GM21825 (cell line): ENCODE results near the gene COL24A1.
A peak's percentile ranks its signal among the peaks of the same experiment; 100 is the strongest.
"Not testable (repeated sequence)": the region's sequence is repeated elsewhere in the genome, so short reads cannot be mapped to it uniquely, and the experiment has no call there.

Experiments
- ATAC-seq: cut with Tn5 transposase; IDR thresholded peaks from one replicate; pipeline ENCODE4 v1.9.1; 2021; ENCODE audit warnings: mild to moderate bottlenecking, moderate library complexity; ENCODE audit not compliant: unreplicated experiment

Gene COL24A1

DNA sequence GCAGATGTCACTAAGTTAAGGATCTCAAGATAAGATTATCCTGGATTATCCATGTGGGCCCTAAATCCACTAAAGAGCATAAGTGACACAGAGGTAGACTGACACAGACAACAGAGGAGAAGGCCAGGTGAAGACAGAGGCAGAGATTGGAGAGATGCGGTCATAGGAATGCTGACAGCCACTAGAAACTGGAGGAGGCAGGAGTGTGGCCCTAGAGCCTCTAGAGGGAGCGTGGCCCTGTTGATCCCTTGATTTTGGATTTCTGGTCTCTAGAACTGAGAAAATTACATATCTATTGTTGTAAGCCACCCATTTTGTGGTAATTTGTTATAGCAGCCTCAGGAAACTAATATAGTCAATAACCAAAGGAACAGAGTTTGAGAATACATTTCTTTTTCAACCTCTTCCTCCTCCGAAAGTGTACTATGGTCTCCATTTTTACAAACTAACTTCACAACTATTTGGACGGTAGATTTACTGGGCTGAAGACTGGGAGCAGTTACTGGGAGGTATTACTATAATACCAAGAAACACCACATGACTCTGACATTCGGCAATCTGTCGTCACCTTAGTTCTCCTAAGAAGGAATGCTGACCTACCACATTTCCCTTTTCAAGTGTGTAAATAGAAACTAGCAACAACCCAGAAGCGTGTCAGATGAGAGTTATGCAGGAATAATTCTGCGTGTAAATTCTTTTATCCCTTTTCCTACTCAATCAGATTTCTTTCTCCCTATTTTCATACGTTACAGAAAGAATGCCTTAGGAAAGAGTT, 332.3 kb downstream of the COL24A1 start:
- no peak for ATAC-seq

DNA sequence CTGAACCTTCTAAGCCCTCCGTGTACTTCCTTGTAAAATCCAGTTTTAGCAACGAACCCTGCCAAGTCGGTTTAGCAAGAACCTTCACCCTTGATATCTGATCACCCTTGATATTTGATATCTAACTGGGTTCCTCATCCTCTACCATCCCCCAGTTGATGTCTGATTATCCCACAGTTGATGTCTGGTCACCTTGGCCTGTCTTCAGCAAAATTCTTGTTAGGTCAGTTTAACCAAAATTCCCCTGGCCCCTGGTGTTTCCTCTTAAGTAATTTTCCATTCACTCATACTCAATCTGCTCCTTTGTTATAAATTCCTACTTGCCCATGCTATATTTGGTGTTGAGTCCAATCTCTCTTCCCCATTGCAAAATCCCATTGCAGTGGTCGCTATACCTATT, 333.9 kb downstream of the COL24A1 start:
- ATAC-seq = no peak

DNA sequence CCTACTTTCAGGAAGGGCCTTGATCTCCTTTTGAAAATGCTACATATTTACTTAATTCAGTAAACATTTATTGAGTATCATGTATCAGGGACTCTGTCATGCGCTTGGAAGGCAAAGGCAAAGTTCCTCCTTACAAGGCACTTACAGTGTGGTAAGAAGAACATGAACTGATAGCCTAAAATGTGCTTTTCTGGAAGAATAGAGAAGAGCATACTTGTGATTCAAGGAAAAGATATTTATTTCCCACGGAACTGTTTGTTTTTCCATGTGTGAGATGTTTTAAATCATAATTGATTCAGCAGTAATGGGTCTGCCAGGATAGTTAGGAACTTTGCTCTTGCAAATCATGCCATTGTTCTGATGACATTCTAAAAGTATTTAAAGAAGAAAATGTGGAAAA, 338.2 kb downstream of the COL24A1 start:
- no peak for ATAC-seq

DNA sequence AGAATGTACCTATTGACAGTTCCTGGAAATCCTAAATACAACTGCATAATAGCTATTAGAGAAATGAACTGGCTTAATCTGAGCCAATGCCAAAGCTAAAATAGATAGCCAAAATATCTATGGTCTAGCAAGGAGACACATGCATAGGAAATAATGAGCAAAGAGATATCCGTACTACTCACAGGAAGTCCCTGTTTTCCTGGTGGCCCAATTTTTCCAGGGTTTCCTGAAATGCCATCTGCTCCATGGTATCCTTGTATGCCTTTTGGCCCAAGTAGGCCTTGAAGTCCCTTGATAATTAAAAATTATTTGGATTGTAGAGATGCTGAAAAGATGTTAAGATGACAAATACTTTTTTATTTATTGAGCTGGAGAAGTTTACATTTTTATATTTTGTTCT, 340.0 kb downstream of the COL24A1 start:
- no peak for ATAC-seq

DNA sequence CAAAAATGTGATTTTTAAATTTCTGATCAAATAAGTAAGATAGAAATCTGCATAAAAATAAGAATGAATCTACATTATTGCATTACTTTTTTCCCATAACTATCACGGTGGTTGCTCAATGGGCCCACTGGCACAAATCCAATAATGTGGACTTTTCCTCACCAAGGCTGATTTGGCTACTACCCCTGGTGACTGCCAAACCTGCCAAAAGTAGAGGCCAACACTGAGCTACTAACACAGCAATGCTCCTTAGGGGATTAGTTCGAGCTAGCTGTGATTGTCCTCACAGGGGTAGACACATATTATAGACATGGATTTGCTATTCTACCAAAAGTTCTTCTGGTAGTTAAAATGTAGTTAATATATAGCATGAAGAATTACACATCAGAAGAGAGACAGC, 340.7 kb downstream of the COL24A1 start:
- no peak for ATAC-seq

DNA sequence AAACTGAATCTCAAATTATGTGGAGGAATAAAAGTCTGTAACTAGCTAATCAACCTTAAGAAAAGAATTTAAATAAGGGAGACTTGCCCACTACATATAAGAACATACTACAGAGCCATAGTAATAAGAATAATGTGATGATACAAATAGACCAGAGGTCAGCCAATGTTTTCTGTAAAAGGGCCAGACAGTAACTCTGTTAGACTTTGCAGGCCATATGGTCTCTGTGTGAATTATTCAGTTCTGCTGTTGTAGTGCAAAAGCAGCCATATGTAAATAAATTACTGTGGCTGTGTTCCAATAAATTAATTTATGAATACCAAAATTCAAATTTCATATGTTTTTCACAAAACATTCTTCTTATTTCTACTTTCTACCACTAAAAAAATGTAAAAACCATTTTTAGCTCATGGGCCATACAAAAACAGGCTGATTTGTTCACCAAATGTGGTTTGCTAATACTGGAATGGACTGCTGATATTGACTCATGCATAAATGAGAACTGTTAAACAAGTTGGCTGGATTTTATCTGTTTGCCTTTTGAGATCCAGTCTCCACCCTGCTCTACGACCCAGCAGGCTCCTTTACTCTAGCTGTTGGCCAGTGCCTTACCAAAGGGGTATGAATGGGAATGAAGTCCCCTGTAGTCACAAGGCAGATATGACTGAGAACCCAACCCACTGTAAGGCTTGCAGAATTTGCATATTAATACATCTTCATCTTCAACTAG, 350.2 kb downstream of the COL24A1 start:
- no peak for ATAC-seq

DNA sequence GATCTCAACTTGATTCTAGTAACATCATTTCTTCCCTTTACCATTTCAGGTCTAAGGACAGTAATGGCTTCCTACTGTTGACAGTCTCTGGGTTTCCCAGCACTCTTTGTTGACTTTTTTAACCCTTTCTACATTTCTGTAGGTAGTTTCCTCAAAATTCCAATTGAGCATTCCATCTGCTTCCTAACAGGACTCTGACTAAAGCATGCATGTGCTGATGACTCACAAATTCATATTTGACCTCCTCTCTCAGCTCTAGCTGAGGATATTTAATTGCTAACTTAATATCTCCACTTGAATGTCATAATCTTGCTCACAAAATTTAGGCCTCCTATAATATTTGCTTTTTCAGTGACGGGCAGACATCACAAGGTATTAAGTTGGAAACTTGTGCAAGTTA, 355.1 kb downstream of the COL24A1 start:
- ATAC-seq = no peak

DNA sequence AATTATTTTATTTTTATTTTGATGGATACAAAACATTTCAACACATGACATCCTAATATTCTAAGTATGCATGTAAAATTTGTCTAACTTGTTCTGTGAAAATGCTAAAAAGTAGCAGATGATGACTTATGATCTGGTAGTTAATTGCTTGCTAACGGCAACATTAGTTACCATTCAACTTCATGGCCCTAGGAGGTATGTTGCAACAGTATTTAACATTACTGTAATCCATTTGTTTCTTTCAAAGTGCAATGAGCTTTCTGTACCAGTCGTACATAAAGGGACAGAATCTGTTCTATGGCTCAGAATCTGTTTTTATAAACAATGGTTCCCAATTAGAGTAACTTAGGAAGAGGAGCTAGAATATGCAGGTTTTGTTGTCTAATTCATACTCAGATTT, 356.8 kb downstream of the COL24A1 start:
- no peak for ATAC-seq

DNA sequence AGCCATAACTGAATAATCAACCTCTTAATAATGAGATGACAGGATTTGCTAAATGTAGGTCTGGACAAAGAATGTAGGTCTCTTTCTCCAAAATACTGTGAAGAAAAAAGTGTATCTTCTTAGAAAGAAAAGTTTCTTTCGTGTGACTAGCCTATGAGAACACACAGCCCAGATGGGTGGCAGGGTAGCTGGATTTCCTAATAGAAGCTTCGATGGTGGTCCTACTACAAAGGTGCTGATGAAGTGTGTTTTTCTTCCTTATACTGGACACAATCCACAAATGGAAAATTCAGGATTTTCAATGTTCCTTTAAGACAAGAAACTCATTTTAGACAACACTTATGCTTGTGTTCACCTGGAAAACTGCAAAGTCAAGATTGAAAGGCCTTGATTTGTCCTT, 358.2 kb downstream of the COL24A1 start:
- ATAC-seq = no peak

DNA sequence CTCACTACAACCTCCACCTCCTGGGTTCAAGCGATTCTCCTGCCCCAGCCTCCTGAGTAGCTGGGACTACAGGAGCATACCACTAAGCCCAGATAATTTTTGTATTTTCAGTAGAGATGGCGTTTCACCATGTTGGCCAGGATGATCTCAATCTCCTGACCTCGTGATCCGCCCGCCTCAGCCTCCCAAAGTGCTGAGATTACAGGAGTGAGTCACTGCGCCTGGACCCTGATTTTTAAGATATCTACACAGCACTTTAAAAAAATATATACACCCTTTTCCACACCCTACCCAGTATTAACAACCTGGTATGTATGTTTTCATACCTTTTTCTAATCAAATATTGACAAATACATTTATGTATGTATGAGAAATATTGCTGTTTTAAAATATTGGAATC, 379.6 kb downstream of the COL24A1 start:
- ATAC-seq = not testable (repeated sequence)

DNA sequence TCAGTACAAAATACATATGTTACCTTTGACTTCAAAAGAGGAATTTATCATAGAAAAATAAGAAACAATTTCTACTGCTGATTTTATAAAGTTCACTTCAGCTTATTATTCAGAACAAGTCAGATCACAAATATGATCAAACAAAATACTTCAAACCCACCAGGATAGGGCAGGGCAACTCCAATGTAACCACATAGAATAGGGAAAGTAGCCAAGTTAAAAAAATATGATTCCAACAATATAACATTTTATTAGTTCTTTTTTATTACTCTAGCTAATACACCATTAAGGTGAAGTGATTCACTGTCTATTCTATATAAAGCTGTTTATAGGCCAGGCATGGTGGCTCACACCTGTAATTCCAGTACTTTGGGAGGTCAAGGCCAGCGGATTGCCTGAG, 393.8 kb downstream of the COL24A1 start:
- ATAC-seq = no peak

DNA sequence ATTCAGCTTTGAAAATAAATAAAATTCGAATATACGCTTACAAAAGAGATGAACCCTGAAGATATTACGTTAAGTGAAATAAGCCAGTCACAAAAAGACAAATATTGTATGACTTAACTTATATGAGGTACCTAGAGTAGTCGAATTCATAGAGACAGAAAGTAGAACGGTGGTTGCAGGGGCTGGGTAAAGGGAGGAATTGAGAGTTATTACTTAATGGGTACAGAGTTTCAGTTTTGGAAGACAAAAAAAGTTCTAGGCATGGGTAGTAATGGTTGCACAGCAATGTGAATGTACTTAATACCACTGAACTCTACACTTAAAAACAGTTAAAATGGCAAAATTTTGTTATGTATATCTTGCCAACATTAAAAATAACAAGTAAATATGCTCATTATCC, 399.7 kb downstream of the COL24A1 start:
- ATAC-seq = no peak

DNA sequence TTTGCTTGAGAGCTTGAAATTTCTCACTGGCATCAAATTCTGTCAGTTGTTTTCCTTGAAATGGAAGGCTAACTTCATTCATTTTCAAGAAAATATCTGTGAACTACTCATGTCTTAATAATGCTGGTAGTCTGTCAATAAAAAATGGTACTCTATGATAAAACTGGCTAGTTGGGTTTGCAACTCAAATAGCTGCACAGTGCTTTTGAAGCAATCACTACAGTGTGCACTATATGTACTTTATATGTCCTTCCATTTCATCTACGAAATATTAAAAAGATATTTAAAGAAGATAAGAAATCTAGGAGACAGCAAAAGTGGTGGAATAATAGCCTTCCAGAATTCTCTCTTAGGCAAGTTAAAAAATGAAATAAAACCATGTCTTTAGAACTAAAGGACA, 408.5 kb downstream of the COL24A1 start:
- no peak for ATAC-seq

DNA sequence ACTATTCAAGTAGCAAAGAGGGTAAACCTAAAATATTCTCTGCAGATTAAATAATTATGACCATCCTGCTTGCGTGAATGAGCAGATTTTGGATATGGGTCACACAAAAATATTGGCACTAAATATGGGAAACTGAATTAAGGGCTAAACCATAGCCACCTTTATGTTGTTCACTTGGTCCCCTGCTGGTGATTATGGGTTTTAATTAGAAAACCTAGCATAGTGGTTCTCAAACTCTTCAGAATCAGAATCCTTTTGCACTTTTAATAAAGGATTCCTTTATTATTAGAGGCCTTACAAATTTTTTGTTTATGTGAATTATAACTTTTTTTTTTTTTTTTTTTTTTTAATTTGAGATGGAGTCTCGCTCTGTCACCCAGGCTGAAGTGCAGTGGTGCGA, 409.8 kb downstream of the COL24A1 start:
- ATAC-seq = no peak

DNA sequence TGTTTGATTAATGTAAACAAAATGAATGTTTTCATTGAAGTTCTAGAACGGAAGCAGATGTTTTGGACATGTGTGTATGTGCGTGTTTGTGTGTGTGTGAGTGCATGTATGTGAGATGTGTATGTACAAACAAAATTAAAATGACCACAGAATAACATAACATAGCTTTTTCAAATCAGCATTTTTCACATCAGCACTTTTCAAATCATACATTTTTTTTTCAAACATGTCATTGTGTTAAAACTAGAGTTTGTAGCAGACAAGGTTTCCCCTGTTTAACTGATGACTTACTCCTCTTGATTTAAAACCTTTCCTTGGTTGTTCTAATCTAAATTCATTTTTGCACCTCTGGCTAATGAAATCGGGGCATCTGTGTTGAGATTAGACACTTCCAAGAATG, 412.8 kb downstream of the COL24A1 start:
- no peak for ATAC-seq

DNA sequence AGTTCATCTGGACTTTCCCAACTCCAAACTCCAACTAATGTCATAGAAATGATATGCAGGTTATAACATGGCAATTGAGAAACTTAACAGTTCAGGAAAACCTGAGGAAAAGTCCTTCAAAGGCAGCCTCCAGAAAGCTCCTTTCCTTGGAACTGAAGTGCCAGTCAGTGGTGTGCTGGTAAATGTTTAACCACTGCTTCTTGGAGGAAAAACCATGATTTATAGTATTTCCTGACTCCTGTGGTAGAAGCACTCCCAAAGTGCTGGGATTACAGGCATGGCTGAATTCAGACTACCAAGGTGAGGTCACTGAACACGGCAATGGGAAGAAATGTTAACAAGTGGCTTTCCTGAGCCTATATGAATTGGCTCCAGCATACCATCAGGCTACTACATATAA, 421.6 kb downstream of the COL24A1 start:
- ATAC-seq = no peak

DNA sequence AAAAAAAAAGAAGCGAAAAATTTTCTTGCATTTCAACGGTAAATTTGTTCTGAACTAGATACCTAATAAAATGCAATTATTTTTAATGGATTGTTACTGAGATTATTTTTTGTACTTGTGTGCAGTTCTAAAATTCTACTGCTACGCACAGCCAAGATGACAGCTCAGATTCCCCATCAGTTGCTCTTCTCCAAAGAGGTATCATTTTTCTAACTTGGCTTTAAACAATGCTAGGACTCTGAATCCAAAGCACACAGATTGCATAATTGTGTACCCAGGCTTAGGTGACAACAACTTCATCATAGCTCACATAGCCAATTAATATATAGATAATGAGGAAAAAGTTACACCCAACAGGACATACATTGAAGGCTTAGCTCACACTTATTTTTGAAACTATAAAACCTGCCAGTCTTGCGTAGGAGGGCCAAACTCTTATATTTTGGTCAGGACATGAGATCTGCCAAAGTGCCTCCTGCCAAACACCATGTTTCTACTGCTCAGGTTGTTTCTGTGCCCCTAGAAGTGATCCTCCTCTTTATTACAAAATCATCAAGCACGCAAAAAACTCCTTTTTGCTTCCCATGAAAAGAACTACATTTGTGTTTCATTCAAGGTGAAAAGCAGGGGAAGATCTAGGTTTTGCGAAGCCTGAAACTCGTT, 437.8 kb downstream of the COL24A1 start:
- no peak for ATAC-seq

DNA sequence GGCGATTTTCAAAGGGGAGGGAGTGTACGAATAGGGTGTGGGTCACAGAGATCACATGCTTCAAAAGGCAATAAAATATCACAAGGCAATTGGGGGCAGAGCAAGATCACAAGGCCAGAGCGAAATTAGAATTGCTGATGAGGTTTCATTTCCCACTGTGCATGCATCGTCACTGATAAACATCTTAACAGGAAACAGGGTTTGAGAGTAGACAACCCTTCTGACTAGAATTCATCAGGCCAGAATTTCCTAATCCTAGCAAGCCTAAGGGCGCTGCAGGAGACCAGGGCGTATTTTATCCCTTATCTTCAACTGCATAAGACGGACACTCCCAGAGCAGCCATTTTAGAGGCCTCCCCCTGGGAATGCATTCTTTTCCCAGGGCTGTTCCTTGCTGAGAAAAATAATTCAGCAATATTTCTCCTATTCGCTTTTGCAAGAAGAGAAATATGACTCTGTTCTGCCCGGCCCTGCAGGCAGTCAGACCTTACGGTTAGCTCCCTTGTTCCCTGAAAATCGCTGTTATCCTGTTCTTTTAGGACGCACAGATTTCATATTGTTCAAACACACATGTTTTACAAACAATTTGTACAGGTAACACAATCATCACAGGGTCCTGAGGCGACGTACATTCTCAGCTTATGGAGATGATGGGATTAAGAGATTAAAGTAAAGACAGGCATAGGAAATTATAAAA, 442.0 kb downstream of the COL24A1 start:
- not testable (repeated sequence) for ATAC-seq

DNA sequence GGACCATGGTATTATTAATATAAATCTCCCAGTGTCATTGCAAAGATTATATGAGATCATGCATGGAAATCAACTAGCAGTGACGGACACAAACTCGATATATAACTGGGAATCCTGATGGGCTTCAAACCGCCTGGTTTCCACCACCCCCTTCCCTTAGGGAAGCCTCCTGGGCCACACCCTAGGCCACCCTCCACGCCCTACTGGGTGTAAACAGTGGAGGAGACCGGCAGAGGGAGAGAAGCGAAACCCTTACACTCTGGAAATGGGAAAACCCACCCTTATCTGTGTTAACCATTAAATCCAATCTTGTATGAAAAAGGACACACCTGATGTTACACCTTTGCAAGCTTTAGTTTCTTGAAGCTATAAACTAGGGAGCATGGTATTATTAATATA, 447.7 kb downstream of the COL24A1 start:
- no peak for ATAC-seq

DNA sequence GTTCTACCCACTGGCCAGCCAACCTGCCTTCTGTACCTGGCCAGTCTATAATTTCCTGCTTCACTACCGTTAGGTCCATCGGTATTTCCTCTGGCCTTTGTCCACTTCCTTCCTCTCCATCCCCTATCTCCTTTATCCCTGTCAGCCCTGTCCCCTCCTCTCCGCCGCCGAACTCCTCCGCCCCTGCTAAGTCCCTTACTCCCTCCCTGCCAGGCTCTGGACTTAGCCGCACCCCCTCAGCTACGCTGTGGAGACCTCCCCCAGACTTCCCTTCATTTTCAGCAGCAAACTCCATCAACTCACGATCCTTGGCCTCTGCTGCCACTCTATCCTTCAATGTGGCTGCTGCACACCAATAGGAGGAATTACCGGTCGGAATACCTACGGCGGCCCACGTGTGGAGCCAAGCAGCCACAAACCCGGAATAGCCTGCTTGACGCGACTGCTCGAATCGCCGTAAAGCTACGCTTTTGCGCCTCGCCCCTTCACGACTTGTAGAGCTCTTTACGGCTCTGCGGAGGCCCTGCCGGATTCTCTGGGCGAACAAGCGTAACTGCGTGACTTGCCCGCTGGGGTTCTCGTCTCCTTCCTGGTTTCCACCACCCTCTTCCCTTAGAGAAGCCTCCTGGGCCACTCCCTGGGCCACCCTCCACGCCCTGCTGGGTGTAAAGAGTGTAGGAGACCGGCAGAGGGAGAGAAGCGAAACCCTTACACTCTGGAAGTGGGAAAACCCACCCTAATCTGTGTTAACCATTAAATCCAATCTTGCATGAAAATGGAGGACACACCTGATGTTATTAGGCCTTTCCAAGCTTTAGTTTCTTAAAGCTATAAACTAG, 448.4 kb downstream of the COL24A1 start, which contains the start of gene ZNHIT6:
TSS of gene ZNHIT6 (minus strand) at position 444 of the 839 bp plus-strand sequence. CDS start at position 295, 149 bp downstream.
- ATAC-seq = peak; percentile 92
